K562 (cell line): ENCODE results near the gene PRKAR2B. TPM values are rescaled to one million over a fixed set of nuclear protein-coding genes. Genes with fewer than 3 reads are reported as not detected.

Source experiments
- E2F6 ChIP-seq, 2 experiments: IDR thresholded peaks; 2 replicates each; pipeline ENCODE4 v1.6.1; 2011; ENCODE audit warnings: borderline replicate concordance in 1 of 2, control low read depth in 1 of 2, low read depth in 1 of 2, low read length in 1 of 2, mild to moderate bottlenecking in 1 of 2, mixed read lengths in 1 of 2, moderate library complexity in 1 of 2; ENCODE audit not compliant: insufficient read depth in 1 of 2, insufficient read length in 1 of 2, poor library complexity in 1 of 2, severe bottlenecking in 1 of 2; ENCODE audit errors: extremely low read depth in 1 of 2
- FOSL1 ChIP-seq: fragments of 200-800 bp; sonication (Bioruptor generic); conservative IDR thresholded peaks from 2 replicates; pipeline ENCODE4 v1.6.1; 2016; ENCODE audit warnings: missing genetic modification characterization, missing compliant biosample characterization
- NFE2L1 ChIP-seq: fragments of 450-650 bp; IDR thresholded peaks from 2 replicates; pipeline ENCODE4 v1.6.1; 2016; ENCODE audit warnings: missing genetic modification characterization, low read depth, mild to moderate bottlenecking, missing compliant biosample characterization, moderate library complexity, borderline replicate concordance
- RFX1 ChIP-seq: fragments of 450-650 bp; IDR thresholded peaks from 2 replicates; pipeline ENCODE4 v1.6.1; 2016; ENCODE audit warnings: mild to moderate bottlenecking, moderate library complexity
- ZNF121 ChIP-seq: sonication (generic); formaldehyde crosslinking; conservative IDR thresholded peaks from 2 replicates; pipeline ENCODE4 v1.8.0; 2022; ENCODE audit warnings: missing genetic modification reagents
- ZNF124 ChIP-seq: sonication (generic); formaldehyde crosslinking; IDR thresholded peaks from 2 replicates; pipeline ENCODE4 v1.8.1; 2022; ENCODE audit warnings: missing genetic modification reagents
- ZNF316 ChIP-seq: fragments of 450-650 bp; IDR thresholded peaks from 2 replicates; pipeline ENCODE4 v1.6.1; 2016
- ZNF347 ChIP-seq: fragments of 450-650 bp; formaldehyde crosslinking; IDR thresholded peaks from 2 replicates; pipeline ENCODE4 v1.4.0; 2020; ENCODE audit warnings: low read depth, mild to moderate bottlenecking, moderate library complexity
- ZNF511 ChIP-seq: sonication (generic); formaldehyde crosslinking; IDR thresholded peaks from 2 replicates; pipeline ENCODE4 v1.8.0; 2022; ENCODE audit warnings: mild to moderate bottlenecking, missing genetic modification reagents
- ZNF79 ChIP-seq: fragments of 250-450 bp; sonication (Bioruptor Pico); IDR thresholded peaks from 2 replicates; pipeline ENCODE4 v1.4.0; 2020; ENCODE audit warnings: low read depth, mild to moderate bottlenecking, moderate library complexity
- ZNF830 ChIP-seq: fragments of 250-450 bp; sonication (Bioruptor Pico); IDR thresholded peaks from 2 replicates; pipeline ENCODE4 v1.5.0; 2021; ENCODE audit warnings: mild to moderate bottlenecking
- polyA plus RNA-seq, 8 experiments: library from polyadenylated mRNA; depleted of rRNA in 4 of 8; stranded (reverse) in 5 of 8; unstranded in 3 of 8; fragments of >200 nt; fragmentation: Nextera tagmentation in 2 of 8; fragmentation: Illumina TruSeq in 1 of 8; extraction: Ambion mirVana in 2 of 8; extraction: Trizol in 1 of 8; gene quantifications; 2 replicates each; pipeline versions ENCODE4 v1.2.1 to v1.2.3, GENCODE V29; 2011 to 2014; ENCODE audit warnings: inconsistent platforms in 1 of 8, missing spikeins in 1 of 8
- total RNA-seq, 7 experiments: library from RNA; depleted of rRNA in 6 of 7; stranded (reverse); fragments of >200 nt in 6 of 7; fragmentation: Illumina TruSeq in 2 of 7; extraction: Trizol in 2 of 7; gene quantifications; 2 replicates each; pipeline versions ENCODE4 v1.2.1 to v1.2.3, GENCODE V29; 2011 to 2021; ENCODE audit warnings: low replicate concordance in 1 of 7
- TF ChIP-seq, protein P1 (sequence below), 2 experiments: fragments of 450-650 bp; formaldehyde crosslinking in 1 of 2; IDR thresholded peaks; 2 replicates each; pipeline versions ENCODE4 v1.4.0 to v1.6.1; 2014 to 2020; ENCODE audit warnings: mild to moderate bottlenecking in 2 of 2, borderline replicate concordance in 1 of 2, low read depth in 1 of 2
- TF ChIP-seq, protein P2 (sequence below): fragments of 450-650 bp; formaldehyde crosslinking; IDR thresholded peaks from 2 replicates; pipeline ENCODE4 v1.4.0; 2020; ENCODE audit warnings: mild to moderate bottlenecking, moderate library complexity

Gene PRKAR2B
- total and polyA plus RNA-seq, 9 of the 15 experiments (the other 6 are each of a cell fraction or from before 2014, with no cell fraction given), result 59.0 to 173 (median 129) TPM

DNA sequence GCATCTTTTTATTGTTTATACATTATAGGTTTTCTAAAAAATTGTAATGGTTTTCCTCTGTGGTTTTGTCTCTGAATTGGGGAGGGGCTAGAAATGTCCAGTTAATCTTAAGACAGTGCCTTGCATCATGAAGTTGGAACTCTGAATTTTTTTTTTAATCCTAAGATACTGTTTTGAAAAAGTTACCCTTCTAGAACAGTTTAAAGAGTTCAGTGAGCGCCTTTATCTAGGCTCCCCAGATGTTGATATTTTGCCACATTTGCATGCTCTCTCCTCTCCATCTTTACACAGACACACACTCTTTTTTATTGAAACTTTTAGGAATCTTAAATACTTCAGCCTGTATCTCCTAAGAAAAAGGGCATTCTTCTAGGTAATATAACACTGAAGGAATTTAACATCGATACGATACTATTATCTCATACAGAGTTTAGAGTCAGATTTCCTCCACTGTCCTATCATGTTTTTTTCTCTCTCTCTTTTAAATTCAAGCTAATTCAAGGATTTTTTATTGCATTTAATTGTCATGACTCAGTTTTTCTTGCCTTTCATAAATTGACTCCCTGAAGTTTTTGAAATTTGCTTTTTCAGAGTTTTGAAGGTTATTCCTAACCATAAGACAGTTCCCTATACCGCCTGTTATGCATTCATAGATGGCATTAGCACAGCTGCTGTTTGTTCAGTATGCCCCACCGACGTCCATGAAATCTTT is 31.5 kb downstream of the PRKAR2B start (continued):
- TF ChIP-seq, protein P1, sequence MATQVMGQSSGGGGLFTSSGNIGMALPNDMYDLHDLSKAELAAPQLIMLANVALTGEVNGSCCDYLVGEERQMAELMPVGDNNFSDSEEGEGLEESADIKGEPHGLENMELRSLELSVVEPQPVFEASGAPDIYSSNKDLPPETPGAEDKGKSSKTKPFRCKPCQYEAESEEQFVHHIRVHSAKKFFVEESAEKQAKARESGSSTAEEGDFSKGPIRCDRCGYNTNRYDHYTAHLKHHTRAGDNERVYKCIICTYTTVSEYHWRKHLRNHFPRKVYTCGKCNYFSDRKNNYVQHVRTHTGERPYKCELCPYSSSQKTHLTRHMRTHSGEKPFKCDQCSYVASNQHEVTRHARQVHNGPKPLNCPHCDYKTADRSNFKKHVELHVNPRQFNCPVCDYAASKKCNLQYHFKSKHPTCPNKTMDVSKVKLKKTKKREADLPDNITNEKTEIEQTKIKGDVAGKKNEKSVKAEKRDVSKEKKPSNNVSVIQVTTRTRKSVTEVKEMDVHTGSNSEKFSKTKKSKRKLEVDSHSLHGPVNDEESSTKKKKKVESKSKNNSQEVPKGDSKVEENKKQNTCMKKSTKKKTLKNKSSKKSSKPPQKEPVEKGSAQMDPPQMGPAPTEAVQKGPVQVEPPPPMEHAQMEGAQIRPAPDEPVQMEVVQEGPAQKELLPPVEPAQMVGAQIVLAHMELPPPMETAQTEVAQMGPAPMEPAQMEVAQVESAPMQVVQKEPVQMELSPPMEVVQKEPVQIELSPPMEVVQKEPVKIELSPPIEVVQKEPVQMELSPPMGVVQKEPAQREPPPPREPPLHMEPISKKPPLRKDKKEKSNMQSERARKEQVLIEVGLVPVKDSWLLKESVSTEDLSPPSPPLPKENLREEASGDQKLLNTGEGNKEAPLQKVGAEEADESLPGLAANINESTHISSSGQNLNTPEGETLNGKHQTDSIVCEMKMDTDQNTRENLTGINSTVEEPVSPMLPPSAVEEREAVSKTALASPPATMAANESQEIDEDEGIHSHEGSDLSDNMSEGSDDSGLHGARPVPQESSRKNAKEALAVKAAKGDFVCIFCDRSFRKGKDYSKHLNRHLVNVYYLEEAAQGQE (IDR thresholded peaks at IDR 0.05; ENCODE audit: borderline replicate concordance), result no peak
- TF ChIP-seq, protein P1 (CRISPR knock-in tag; IDR thresholded peaks at IDR 0.05; ENCODE audit: low read depth), result no peak
- TF ChIP-seq NFE2L1 (tag), result no peak
- TF ChIP-seq ZNF316, result peak; percentile 69
- TF ChIP-seq, protein P2, sequence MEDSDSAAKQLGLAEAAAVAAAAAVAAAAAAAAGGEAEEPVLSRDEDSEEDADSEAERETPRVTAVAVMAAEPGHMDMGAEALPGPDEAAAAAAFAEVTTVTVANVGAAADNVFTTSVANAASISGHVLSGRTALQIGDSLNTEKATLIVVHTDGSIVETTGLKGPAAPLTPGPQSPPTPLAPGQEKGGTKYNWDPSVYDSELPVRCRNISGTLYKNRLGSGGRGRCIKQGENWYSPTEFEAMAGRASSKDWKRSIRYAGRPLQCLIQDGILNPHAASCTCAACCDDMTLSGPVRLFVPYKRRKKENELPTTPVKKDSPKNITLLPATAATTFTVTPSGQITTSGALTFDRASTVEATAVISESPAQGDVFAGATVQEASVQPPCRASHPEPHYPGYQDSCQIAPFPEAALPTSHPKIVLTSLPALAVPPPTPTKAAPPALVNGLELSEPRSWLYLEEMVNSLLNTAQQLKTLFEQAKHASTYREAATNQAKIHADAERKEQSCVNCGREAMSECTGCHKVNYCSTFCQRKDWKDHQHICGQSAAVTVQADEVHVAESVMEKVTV (CRISPR knock-in tag), result no peak
- no peak for TF ChIP-seq E2F6 (IDR thresholded peaks at IDR 0.05; ENCODE audit: borderline replicate concordance in 1 of 2, extremely low read depth in 1 of 2, insufficient read depth in 1 of 2, insufficient read length in 1 of 2, low read depth in 1 of 2, low read length in 1 of 2, poor library complexity in 1 of 2, severe bottlenecking in 1 of 2)
- no peak for TF ChIP-seq ZNF121 (CRISPR knock-in tag)
- no peak for TF ChIP-seq RFX1
- TF ChIP-seq FOSL1 (tag), result no peak; the same call in 1 of the 2 replicates
- no peak for TF ChIP-seq ZNF511 (CRISPR knock-in tag)
- no peak for TF ChIP-seq ZNF830
- TF ChIP-seq ZNF347 (CRISPR knock-in tag), result no peak
- TF ChIP-seq ZNF124 (CRISPR knock-in tag), result no peak
- no peak for TF ChIP-seq ZNF79 (CRISPR knock-in tag)
